T-helper 1 cell (primary cell): ENCODE data around the gene DAPK1.

ENCODE experiments used
- DNase-seq, 5 donors: peaks; one replicate each; pipeline ENCODE4 v3.0.0-alpha.2; 2012 to 2020

The DAPK1 gene

DNA sequence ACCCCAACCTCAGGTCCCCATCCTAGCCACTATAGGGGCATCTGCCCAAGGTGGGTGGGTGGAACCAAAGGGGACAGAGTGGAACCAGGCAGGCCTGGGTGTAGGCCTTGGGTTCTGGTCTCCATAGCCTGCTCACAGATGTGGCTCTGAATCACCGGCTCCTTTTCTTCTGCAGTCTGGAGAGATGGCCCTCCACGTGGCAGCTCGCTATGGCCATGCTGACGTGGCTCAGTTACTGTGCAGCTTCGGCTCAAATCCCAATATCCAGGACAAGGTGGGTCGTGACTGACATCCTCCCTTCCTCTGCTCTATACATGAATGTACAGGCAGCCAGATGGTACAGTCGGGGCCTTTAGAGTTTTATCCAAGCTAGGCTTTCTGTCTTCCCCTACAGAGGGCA is 150.9 kb downstream of the DAPK1 start:
- DNase-seq = no peak

DNA sequence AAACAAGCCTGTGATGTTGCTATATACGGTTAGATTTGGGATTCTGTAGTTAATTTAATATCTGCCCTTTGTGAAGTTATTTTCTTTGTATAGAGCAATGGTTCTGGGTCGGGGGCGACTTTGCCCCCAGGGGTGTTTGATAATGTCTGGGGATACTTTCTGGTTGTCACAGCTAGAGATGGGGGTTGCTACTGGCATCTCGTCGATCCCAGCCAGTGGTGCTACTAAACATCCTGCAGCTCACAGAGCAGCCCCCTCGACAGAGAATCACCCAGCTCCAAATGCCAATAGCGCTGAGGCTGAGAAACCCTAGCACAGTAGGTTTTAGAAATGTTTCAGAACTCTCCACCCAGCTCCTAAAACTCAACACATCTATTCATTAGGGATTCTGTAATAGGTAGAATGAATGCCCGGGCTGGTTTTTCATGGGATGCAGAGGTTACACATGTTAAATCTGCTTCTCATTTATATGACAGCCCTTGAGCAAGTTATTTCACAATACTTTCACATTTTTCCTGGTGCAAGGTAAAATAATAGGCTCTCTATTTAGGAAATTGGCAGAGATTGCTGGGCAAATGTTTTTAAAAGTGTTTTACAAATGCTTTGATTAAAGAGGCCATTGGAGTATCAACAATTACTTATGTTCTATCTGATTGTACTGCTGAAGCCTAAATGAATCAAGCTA is 153.1 kb downstream of the DAPK1 start:
- no peak for DNase-seq

DNA sequence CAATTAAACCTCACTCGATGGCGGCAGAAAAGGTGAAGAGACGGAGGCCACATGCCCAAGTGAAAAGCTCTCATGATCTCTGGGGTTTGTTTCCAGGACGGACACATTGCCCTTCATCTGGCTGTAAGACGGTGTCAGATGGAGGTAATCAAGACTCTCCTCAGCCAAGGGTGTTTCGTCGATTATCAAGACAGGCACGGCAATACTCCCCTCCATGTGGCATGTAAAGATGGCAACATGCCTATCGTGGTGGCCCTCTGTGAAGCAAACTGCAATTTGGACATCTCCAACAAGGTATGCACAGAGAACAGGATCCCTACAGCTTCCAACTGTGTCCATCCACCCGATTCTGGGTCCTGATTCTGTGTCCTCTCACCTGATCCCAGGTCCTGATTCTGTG is 153.8 kb downstream of the DAPK1 start:
- no peak for DNase-seq

DNA sequence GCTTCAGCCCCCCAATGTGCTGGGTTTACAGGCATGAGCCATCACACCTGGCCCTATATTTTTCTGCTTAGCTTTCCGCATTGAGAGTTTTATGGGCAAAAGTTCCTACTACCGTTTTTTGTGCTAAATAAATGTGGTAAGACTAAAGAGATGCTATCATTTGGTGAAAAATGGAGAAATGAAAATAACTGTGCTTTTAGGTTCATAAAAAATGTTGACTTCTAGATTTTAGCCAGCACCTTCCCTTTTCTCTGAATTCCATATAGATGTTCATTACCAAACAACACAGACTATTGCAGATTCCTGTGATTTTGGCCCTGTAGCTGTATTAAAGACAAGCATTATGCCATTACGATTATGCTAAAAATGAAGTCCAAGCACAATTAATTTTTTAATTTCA is 156.3 kb downstream of the DAPK1 start:
- DNase-seq = no peak

DNA sequence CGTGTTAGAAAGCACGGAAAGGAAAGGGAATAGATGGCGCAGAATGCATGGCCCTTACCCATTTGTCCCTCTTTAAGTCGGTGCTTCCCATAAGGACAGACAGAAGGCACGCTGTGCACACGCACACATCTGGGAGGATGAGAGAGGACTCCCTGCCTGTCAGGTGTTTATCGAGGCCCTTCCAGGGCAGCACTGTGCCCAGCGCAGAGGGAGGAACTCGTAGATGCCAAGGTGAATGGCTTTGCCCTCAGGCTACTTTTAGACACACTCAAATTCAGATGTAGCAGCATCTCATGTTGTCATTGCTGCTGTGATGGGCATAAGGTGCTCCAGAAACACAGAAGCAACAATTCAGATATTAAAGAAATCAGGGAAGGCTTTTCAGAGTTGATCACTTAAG is 158.1 kb downstream of the DAPK1 start:
- DNase-seq = no peak

DNA sequence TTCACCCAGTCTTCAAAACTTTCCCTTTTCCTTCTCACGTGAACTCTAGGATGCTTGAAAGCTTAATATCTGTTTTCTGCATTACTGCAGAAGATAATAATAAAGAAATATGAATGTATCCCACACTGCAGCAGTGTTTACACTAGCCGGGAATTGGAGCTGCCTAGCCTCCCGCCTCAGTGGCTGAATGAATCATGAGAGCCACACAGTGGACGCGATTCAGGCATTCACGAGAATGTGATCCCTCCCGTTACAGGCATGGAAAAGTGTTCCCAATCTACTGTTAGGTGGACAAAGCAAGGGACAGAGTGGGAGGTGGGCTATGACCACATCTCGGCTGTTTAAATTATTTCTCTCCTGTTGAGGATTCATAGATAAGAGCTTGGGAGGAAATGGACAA is 158.8 kb downstream of the DAPK1 start:
- DNase-seq = no peak

DNA sequence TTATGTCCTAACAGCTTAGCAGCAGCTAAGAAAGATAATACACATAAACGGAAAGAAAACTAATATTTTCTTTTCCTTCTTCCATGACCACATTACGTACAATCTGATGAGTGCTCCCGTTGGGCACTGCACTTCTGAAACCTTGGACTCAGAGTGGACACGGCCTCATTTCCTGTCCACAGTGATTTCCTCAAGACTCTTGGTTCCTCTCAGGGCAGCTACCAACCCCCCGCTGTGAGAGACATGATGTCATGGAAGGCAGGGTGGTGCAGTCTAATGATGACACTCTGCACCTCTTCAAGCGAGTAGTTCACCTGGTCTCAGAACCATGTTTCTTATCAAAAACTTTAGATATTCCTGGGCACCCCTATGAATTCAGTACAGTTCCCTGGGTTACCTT is 159.5 kb downstream of the DAPK1 start:
- DNase-seq = no peak

DNA sequence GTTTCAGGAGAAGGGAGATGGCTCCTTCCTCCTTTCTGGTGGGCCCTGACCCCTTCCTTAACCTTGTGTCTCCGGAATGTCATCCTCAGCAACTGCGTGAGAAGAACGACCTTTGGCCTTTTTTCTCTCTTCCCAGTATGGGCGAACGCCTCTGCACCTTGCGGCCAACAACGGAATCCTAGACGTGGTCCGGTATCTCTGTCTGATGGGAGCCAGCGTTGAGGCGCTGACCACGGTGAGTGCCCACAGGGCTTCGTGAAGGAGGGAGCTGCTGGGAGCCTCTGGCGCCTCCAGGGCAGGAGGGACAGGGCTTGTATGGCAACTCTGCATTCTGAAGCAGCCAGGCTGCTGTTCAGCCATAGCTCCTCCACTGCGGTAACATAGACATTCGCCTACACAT is 160.2 kb downstream of the DAPK1 start:
- DNase-seq = no peak

DNA sequence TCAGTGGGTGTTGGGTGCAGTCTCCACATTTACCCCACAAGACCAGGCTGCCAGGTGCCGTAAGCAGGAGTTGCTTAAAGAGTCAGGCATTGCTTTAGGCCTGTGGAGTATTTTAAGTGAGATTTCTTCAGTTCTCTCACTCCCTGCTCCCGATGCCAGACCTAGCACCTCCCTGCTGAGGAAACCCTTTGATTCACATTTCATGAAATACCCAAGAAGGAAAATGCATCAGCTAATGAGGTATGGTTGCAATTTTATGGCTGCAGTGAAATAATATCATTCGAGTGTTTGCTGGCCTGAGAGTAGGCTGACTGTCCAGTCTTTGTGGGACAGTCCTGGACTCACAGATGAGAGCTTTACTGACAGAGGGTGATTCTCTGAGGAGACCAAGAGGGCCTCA is 160.8 kb downstream of the DAPK1 start:
- no peak for DNase-seq

DNA sequence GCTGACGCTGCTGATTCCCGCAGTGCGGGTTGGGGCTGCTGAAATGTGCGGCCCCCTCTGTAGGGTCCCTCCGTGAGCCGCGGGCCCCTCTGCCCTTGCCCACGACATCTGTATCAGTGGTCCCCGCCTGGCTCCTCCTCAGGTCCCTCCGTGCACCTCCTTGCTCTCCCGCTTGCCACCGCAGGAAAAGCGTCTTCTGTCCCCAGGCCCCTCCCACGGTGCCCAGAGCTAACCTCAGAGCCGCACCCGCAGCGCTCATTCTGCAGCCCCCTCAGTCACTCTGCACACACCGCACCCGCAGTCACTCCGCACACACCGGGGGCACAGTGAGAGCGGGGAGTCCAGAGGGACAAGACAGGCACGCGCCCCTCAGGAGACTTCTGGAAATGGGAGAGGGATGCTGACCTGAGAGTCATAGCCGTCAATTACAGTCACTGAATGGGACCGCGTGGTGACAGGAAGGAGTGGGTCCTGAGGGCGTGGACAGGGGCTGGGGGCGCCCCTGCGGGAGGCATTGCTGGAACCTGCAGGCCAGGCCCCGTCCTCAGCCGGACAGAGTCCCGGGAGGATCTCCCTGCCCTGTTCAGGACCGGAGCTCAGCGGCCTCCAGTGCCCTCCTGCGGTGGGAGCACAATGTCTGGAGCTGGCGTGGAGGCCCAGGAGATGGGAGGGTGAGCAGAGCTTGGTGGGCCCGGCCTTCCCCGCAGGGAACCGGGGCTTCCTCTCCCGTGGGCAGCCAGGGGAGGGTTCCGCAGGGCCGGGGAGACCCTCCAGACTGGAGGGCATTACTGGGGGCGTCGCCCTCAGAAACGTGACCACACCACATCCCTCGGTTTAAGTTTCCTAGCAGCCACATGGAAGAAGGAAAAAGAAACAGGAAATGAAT is 162.1 kb downstream of the DAPK1 start:
- no peak for DNase-seq

DNA sequence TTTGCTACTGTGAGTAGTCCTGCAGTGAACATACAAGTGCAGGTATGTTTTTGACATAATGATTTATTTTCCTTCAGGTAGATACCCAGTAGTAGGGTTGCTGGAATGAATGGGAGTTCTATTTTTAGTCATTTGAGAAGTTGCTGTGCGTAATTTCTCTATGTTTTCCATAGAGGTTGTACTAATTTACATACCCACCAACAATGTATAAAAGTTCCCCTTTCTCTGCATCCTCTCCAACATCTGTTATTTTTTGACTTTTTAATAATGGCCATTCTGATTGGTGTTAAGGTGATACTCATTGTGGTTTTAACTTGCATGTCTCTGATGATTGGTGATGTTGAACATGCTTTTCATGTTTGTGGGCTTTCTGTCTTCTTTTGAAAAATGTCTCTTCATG is 163.6 kb downstream of the DAPK1 start:
- no peak for DNase-seq

DNA sequence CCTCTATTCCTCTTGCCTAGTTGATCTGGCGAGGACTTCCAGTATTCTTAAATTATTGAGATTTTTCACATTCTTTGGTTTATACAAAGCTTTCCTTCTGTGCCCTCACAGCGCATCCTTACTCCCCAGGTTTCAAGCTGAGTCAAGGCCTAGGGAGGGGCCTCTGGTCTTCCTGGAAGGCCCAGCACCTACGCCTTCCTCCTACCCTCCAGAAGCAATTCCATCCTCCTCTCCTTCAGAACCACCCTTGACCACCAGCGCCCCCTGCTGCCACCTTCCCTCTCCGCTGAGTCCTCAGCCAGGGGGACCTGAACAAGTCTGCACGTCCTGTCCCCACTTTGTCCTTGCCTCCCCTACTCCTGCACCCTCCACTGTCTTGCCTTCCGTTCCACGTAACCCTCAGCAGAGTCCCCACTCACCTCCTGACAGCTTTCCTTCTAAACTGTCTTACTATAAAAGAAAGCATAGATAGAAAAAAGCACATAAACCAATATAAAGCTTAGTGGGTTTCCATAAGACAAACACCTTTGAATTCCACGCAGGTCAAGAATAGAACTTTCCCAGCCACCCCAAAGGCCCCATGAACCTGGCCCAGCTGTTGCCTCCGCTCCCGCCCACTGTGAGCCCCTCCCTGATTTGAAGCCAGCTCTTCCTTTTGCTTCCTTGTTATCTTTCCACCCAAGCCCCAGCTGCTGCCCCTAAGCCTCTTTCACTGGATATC is 165.3 kb downstream of the DAPK1 start:
- DNase-seq = peak in 2 of 5 donors; percentile 11 to 17

DNA sequence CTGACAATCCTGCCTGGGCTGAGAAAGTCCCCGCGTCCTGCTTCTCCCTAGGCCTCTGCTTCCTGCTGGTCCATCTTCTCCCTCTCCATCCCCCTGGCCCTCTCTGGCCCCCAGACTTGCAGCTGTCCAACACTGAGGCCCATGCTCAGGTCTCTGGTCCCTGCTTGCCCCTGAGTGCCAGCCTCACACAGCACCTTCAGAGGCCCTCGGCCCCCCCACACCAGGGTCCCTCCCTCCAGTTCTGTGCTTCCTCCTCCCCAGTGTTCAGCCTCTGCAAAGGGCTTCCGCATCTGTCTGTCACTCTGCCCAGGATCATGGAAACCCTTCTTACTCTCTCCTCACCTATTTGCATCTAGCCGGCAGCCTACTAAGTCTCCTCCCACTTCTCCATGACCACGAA is 165.9 kb downstream of the DAPK1 start:
- no peak for DNase-seq

DNA sequence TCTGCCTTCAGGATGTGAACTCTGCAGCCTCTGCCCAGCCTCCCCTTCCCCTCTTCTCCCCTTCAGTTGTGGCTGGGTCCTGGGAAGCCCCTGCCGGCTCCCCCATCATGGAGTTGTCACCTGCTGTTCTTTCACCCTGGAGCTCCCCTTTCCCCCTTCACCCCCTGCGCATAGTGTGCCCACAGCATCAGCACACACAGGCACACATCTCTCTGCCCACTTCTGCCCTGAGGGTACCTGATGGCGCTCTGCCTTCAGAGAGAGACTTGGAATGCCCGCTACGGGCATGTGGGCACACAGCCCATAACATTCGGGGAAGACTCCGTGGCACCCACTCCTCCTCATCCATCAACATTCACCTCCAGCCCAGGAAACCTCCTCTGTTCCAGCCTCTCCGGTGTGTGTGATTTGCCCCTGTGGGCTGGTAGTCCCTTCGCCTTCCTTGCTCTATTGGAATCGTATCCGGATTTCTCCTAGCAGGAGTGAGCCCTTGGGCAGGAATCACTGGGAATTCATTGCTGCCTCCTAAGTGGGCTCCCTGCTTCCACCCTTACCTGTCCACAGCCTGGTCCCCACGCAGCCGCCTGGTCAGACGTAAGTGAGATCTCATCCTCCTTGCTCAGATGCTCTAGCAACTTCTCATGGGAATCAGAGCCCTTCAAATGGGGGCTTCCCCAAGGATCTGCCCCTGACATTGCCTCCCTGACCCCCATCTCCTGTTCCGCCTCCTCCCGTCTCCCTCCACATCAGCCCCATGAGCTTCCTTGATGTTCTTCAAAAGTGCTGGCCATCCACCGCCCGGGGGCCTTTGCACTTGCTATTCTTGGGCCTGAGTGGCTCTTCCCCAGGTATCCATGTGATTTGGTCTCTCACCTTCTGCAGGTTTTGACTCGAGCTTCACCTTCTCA is 166.7 kb downstream of the DAPK1 start:
- no peak for DNase-seq

DNA sequence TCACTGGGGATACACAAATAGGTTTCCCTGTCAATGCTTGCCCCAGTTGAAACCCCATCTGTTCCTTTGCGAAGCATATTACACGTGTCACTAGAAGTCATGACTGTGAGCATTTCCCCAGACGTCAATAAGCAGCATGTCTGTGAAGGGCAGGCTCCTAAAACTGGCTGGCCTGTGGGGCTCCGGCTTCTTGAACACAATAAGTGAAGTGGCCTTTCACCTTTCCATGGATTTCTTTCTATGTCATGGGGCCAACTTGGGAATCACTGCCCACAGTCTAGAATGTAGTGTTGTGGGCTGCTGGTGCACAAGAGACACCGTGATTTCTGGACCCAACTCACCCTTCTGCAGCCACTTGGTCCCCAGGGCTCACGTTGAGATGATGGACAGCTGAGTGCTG is 167.8 kb downstream of the DAPK1 start:
- DNase-seq = no peak

DNA sequence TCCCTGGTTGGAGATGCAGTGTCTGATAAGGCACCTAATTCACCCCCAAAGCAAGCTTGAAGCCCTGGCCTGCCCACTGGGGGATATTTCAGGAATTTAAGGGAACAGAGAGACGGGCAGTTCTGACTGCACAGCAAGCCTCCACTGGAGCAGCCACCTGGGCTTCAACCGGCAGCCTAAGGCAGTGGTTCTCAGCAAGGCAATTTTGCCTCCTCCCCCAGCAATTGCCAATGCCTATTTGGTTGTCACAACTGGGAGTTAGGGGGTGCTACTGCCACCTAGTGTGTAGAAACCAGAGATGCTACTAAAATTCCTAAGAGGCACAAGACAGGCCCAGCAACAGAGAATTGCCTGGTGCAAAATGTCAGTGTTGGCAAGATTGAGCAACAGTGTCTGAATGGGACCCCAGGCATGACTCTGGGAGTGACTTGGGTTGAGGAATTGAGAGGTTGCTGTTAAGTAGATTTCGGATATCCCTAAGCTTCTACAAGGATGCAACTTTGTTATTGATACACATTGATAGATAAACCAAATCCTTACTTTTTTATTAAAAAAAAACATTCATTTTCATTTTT is 169.6 kb downstream of the DAPK1 start:
- peak in 1 of 5 donors; percentile 8 for DNase-seq

DNA sequence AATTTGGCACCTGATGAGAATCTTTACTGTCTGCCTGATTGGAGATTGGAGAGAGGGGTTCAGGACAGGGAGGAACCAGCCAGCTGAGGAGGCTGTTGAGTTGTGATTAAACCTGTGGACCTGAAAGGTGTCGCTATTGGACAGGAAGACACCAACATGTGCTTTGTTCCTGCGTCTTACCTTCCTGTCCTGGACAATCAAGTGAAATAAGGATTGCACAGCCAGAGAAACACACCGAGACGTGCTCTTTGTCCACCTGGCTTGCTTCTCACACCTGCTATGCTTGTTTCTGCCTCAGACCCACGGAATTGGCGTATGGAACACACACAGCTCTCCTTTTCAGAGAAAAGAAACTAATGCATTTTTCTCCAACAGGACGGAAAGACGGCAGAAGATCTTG is 170.6 kb downstream of the DAPK1 start:
- no peak for DNase-seq

DNA sequence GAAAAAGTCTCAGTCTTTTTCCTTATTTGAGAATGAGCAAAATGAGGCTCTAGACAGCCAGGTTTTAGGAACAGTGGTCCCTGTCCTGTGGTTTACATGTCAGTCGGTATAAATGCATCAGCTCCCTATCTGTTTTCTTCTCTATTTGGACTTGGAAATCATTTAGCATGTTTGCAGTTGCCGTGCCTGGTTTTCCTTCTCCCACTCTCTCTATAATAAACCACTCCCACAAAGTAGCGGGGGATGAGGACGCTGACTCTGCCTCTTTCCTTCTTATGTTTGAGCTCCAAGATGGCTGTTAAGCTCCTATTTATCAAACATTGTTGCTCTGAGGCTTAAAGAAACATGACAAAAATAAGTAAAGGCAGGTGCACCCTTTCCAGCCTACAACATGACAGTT is 171.1 kb downstream of the DAPK1 start:
- DNase-seq = no peak

DNA sequence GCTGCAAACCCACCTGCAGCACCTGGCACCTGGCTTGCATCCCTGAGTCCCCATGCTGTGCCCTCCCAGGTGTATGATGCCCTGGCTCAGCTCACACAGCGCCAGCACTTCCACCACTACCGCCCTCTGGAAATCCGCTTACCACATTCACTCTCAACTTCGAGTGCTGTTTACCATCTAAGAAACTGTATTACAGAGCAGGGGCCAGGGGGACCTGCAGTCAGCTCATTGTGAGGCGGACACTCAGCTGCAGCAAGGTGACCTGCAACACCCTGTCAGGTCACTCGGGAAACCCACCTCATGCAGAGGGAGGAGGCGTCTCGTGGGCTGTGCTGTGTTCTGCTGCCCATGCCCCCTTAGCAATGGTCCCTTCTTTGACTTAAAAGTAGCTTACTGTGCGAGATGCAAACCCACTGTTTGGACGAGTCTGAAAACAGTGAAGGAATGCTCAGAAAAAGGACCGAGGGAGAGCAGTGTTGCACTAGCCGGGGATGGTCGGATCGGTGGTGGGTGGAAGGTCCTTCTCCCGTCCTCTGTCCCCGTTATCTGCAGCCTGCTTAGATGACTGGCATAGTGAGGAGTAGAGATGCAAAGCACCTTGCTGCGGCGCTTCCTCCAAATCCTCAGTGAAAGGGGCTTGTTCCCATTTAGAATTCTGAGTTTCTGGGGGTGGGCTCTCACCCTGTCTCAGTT is 173.1 kb downstream of the DAPK1 start:
- no peak for DNase-seq

DNA sequence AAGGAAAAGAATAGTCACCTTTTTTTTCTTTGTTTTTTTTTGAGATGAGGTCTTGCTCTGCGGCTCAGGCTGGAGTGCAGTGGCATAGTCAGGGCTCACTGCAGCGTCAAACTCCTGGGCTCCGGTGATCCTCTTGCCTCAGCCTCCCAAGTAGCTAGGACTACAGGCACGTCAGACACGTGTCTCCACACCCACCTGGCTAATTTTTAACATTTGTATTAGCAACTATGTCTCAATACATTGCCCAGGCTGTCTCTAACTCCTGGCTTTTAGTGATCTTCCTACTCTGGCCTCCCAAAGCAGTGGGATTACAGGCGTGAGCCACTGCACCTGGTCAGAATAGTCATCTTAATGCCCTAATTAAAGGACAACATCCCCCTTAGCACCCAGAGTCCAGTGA is 173.8 kb downstream of the DAPK1 start:
- DNase-seq = no peak

DNA sequence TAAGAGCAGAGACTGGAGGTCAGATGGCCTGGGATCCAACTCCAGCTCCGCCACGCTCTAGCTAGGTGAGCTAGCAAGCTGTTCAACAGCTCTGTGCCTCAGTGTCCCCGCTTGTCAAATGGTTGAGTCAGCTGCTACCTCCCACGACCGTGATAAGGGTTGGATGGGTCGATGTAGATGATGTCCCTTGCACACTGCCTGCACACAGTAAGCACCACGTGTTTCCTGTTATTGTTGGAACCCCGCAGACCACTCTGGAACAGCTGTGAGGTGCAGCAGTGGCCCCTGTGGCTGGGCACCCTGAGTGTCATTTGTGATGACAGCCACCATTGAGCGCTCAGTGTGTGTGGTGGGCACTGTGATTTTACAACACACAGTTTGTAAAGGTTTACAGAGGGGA is 174.3 kb downstream of the DAPK1 start:
- no peak for DNase-seq

DNA sequence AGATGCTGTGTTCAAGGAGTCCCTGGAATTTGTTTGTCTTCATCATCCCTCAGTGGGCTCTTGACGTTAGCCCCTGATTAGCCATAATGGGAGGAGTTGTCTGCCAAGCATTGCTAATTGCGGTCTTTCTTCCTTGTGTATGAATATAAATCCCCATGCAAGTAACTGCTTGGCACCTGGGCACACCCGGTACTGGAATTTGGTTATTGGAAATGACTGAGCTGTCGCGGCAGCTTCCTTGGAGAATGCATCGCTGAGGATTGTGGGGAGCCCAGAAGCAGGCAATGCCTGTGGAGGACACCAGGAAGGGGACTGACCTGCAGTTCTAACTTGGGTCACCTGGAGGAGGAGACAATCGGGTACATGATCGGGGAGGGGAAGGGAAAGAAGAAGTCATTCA is 174.9 kb downstream of the DAPK1 start:
- no peak for DNase-seq
